GM21528 (cell line): ENCODE data around the gene OR5I1.
"Not testable (repeated sequence)": the region's sequence is repeated elsewhere in the genome, so short reads cannot be mapped to it uniquely, and the experiment has no call there.

ENCODE experiments used
- ATAC-seq: cut with Tn5 transposase; IDR thresholded peaks from one replicate; pipeline ENCODE4 v1.9.1; 2021; ENCODE audit warnings: mild to moderate bottlenecking, moderate library complexity; ENCODE audit not compliant: unreplicated experiment, low FRiP score

The OR5I1 gene

GRCh38 chr11:55936300-55936699 is at the start of gene OR5I1:
OR5I1 (minus strand) TSS chr11:55936400; CDS start chr11:55936400, 0 bp downstream.
- ATAC-seq: no peak

- ATAC-seq: no peak
Measured at GRCh38 chr11:55970935-55971334, 34.7 kb upstream of the OR5I1 start.

- ATAC-seq: no peak
Measured at GRCh38 chr11:55969845-55970244, 33.6 kb upstream of the OR5I1 start, which contains the start of gene OR10AG1. OR10AG1 (minus strand) TSS chr11:55969945; CDS start chr11:55969907, 38 bp downstream.

GRCh38 chr11:55967914-55968313 is 31.7 kb upstream of the OR5I1 start:
- no peak for ATAC-seq

- ATAC-seq: no peak
Measured at GRCh38 chr11:55966391-55966790, 30.2 kb upstream of the OR5I1 start.

- ATAC-seq: no peak
Measured at GRCh38 chr11:55956521-55956920, 20.3 kb upstream of the OR5I1 start.

- ATAC-seq: no peak
Measured at GRCh38 chr11:55949330-55949729, 13.1 kb upstream of the OR5I1 start.

- ATAC-seq: no peak
Measured at GRCh38 chr11:55942785-55943392, 6.7 kb upstream of the OR5I1 start.

- no peak for ATAC-seq
Measured at GRCh38 chr11:55920537-55920936, 15.7 kb downstream of the OR5I1 start.

- no peak for ATAC-seq
Measured at GRCh38 chr11:55914482-55914881, 21.7 kb downstream of the OR5I1 start, which contains the start of gene OR5W2. OR5W2 (minus strand) TSS chr11:55914582; CDS start chr11:55914582, 0 bp downstream.

GRCh38 chr11:55902308-55902707 is 33.9 kb downstream of the OR5I1 start:
- ATAC-seq: no peak

GRCh38 chr11:55895216-55895615 is 41.0 kb downstream of the OR5I1 start:
- no peak for ATAC-seq

GRCh38 chr11:55885481-55885880 is 50.7 kb downstream of the OR5I1 start:
- not testable (repeated sequence) for ATAC-seq
